Kidney epithelial cell (primary cell): Measurements from ENCODE around the gene MAN1B1. TPM values are rescaled to one million over a fixed set of nuclear protein-coding genes. Genes with fewer than 3 reads are reported as not detected.

ENCODE experiments used
- DNase-seq: peaks from one replicate; pipeline ENCODE4 v3.0.0-alpha.2; 2010; ENCODE audit warnings: low read depth
- H3K27me3 ChIP-seq: 2 replicates; pipeline ENCODE4 v1.6.0; 2011; ENCODE audit warnings: low read length; ENCODE audit not compliant: control insufficient read depth, insufficient read depth
- H3K36me3 ChIP-seq: 2 replicates; pipeline ENCODE4 v1.5.1; 2011; ENCODE audit warnings: low read length; ENCODE audit not compliant: control insufficient read depth, insufficient read depth
- H3K4me3 ChIP-seq: 2 replicates; pipeline ENCODE4 v1.5.1; 2011; ENCODE audit warnings: low read depth, mild to moderate bottlenecking, control low read depth, low read length
- total RNA-seq: library from RNA; depleted of rRNA; stranded (reverse); fragments of >200 nt; gene quantifications from 2 replicates; pipeline ENCODE4 v1.2.3, GENCODE V29; 2015
- TF ChIP-seq, protein P1 (sequence below): IDR thresholded peaks from 2 replicates; pipeline ENCODE4 v1.5.1; 2011; ENCODE audit warnings: mild to moderate bottlenecking, moderate library complexity, low read length, control low read depth, inconsistent platforms; ENCODE audit not compliant: insufficient read depth, poor library complexity, severe bottlenecking

Gene MAN1B1
- total RNA-seq, 1 donor from 2014 or later, result 76.8 TPM

- no peak for DNase-seq
- no peak overlapping the region for H3K4me3 ChIP-seq
- TF ChIP-seq, protein P1, sequence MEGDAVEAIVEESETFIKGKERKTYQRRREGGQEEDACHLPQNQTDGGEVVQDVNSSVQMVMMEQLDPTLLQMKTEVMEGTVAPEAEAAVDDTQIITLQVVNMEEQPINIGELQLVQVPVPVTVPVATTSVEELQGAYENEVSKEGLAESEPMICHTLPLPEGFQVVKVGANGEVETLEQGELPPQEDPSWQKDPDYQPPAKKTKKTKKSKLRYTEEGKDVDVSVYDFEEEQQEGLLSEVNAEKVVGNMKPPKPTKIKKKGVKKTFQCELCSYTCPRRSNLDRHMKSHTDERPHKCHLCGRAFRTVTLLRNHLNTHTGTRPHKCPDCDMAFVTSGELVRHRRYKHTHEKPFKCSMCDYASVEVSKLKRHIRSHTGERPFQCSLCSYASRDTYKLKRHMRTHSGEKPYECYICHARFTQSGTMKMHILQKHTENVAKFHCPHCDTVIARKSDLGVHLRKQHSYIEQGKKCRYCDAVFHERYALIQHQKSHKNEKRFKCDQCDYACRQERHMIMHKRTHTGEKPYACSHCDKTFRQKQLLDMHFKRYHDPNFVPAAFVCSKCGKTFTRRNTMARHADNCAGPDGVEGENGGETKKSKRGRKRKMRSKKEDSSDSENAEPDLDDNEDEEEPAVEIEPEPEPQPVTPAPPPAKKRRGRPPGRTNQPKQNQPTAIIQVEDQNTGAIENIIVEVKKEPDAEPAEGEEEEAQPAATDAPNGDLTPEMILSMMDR, result no peak
- peaks cover 43% of the 10 kb centered on the region for H3K27me3 ChIP-seq
- no peaks in the 10 kb centered on the region for H3K36me3 ChIP-seq
These were observed 61.0 kb downstream of the MAN1B1 start for GRCh38 chr9:137147793-137148160.

- no peak overlapping the region for H3K4me3 ChIP-seq
- no peak for DNase-seq
- no peaks in the 10 kb centered on the region for H3K36me3 ChIP-seq
- H3K27me3 ChIP-seq, result peaks cover 38% of the 10 kb centered on the region
- TF ChIP-seq, protein P1, result no peak
These were observed 61.5 kb downstream of the MAN1B1 start for GRCh38 chr9:137148242-137148641.

DNA sequence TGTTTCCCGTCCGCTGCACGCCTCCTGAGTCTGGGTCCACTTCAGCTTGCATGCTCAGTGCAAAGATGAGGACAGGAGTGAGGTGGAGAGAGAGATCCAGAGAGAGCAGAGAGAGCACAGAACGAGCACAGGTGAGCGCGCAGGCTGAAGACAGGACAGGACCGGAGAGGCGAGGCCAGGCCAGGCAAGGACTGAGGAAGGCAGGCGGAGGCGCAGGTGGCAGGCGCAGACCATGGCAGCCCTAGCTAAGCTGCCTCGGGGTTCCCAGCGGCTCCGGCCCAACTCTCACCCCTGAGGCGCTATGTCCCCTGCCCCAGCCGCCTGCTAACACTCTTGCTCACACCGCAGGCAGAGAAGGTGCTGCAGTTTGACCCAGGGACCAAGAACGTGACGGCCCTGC lies 61.9 kb downstream of the MAN1B1 start:
- Histone ChIP-seq H3K4me3 (no peak overlapping the region), H3K36me3 (no peaks in the 10 kb centered on the region), H3K27me3 (peaks cover 34% of the 10 kb centered on the region)
- TF ChIP-seq, protein P1, result no peak
- DNase-seq, result no peak

DNA sequence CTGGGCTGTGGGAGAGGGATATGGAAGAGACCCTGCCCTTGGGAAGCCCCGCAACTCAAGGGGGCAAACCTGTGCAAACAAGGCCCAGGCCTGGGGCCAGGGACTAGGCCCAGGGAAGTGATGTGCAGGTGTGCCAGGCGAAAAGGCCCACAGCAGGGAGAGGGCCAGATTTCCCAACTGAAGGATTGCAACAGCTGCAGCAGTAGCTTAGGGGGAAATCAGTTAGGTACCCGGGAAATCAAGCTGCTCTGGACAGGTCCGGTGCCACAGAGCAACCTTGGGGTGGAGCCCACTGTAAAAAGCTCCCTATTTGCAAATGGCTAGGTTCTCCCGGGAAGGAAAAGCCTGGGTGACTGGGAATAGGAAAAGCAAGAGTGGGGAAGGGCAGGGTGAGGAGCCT lies 62.6 kb downstream of the MAN1B1 start:
- Histone ChIP-seq H3K4me3 (no peak overlapping the region), H3K27me3 (peaks cover 33% of the 10 kb centered on the region), H3K36me3 (no peaks in the 10 kb centered on the region)
- TF ChIP-seq, protein P1, result no peak
- no peak for DNase-seq

DNA sequence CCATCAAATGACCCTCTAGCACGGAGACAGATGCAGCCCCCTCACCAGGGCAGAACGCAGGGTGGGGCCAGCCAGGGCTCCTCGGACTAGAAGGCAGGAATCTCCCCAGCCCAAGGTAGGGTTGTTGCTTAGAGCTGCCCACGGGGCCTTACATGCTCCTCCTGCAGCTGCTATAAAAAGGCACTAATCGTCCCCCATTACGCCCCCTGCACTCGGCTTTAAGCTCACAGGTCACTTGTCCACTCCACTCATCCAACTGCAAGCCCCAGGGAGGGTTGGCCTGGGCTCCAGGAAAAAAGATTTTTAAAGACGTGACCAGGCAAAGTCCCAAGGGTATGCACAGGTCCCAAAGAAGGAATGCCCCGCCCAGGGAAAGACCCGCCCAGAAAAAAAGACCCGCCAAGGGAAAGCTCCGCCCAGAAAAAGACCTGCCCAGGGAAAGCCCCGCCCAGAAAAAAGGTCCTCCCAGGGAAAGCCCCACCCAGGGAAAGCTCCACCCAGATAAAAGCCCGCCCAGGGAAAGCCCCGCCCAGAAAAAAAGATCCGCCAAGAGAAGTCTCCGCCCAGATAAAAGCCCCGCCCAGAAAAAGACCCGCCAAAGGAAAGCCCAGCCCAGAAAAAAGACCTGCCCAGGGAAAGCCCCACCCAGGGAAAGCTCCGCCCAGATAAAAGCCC lies 63.3 kb downstream of the MAN1B1 start:
- Histone ChIP-seq H3K27me3 (peaks cover 35% of the 10 kb centered on the region), H3K4me3 (no peak overlapping the region), H3K36me3 (no peaks in the 10 kb centered on the region)
- no peak for DNase-seq
- TF ChIP-seq, protein P1, result no peak
